GM18870 (cell line): Measurements from ENCODE around the gene TNIK.
A peak's percentile ranks its signal among the peaks of the same experiment; 100 is the strongest.

ENCODE experiments used
- ATAC-seq: cut with Tn5 transposase; IDR thresholded peaks from one replicate; pipeline ENCODE4 v1.9.1; 2021; ENCODE audit warnings: moderate library complexity; ENCODE audit not compliant: unreplicated experiment

Gene TNIK

GRCh38 chr3:171176244-171176933 lies 283.8 kb downstream of the TNIK start:
- ATAC-seq: no peak

GRCh38 chr3:171175741-171176234 lies 284.4 kb downstream of the TNIK start:
- ATAC-seq: no peak

- peak; percentile 47 for ATAC-seq
Observed at GRCh38 chr3:171173736-171174135, 286.5 kb downstream of the TNIK start.

- no peak for ATAC-seq
Observed at GRCh38 chr3:171172070-171172469, 288.1 kb downstream of the TNIK start.

GRCh38 chr3:171169866-171170265 lies 290.3 kb downstream of the TNIK start:
- ATAC-seq: no peak

GRCh38 chr3:171169443-171169842 lies 290.8 kb downstream of the TNIK start:
- ATAC-seq: no peak

GRCh38 chr3:171168551-171168950 lies 291.7 kb downstream of the TNIK start:
- no peak for ATAC-seq

- ATAC-seq: no peak
Observed at GRCh38 chr3:171168086-171168485, 292.1 kb downstream of the TNIK start.

- ATAC-seq: peak; percentile 65
Observed at GRCh38 chr3:171165983-171166382, 294.2 kb downstream of the TNIK start.

- ATAC-seq: peak; percentile 28
Observed at GRCh38 chr3:171165499-171165921, 294.7 kb downstream of the TNIK start.

GRCh38 chr3:171164067-171164465 lies 296.1 kb downstream of the TNIK start:
- no peak for ATAC-seq

GRCh38 chr3:171163101-171164066 lies 296.8 kb downstream of the TNIK start:
- ATAC-seq: no peak

- ATAC-seq: no peak
Observed at GRCh38 chr3:171160325-171160724, 299.9 kb downstream of the TNIK start.

- ATAC-seq: no peak
Observed at GRCh38 chr3:171159822-171160157, 300.4 kb downstream of the TNIK start.

GRCh38 chr3:171159024-171159821 lies 301.0 kb downstream of the TNIK start:
- ATAC-seq: no peak

GRCh38 chr3:171157980-171158379 lies 302.2 kb downstream of the TNIK start:
- ATAC-seq: no peak

GRCh38 chr3:171157286-171157685 lies 302.9 kb downstream of the TNIK start:
- no peak for ATAC-seq

GRCh38 chr3:171156401-171157010 lies 303.7 kb downstream of the TNIK start:
- ATAC-seq: no peak

- no peak for ATAC-seq
Observed at GRCh38 chr3:171155122-171155700, 305.0 kb downstream of the TNIK start.

GRCh38 chr3:171150945-171151344 lies 309.3 kb downstream of the TNIK start:
- ATAC-seq: no peak
